Breast epithelium (tissue), 3 donors: ENCODE data around the gene FLAD1.

Experiments
- POLR2A ChIP-seq: fragments of 450-650 bp; IDR thresholded peaks from one replicate; pipeline ENCODE4 v1.6.1; 2016; ENCODE audit warnings: antibody characterized with exemption, mild to moderate bottlenecking, moderate library complexity
- POLR2AphosphoS5 ChIP-seq, 3 donors: sonication (generic); formaldehyde crosslinking; IDR thresholded peaks; one replicate each; pipeline ENCODE4 v1.6.1; 2017; ENCODE audit warnings: antibody characterized with exemption in 3 of 3
- TF ChIP-seq, protein P1 (sequence below), 3 donors: fragments of 450-650 bp; IDR thresholded peaks; one replicate each; pipeline ENCODE4 v1.5.1; 2016 to 2017; ENCODE audit warnings: antibody characterized with exemption in 3 of 3, mild to moderate bottlenecking in 3 of 3, moderate library complexity in 3 of 3

DNA sequence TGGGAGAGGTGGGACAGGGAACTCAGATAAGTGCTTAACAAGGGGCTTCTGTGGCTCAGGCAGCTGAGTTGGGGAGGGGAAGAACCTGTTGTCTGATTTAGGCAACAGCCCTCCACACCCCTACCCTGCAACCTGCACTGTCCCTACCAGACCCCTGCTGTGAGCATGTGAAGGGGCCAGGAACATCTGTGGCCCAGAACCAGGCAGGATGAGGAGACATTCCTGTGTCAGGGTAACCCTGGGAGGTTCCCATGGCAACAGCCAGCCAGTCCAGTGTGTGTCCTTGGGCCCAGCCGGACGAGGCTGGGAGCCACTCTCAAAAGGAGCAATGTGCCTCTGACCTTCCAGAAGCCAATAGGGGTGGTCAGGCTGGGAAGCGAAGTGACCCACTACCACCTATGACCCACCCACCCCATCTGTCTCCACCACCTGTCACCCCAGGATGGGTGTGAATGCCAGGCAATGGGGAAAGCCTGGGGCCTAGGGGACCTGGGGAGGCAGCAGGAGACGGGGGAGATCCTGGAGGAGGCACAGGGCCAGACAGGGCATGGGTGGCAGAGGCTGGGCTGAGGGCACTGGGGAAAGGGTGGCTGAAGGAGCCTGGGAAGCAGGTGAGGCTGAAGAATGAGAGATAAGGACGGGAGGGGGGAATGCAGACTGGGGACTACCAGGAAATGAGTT lies 41.7 kb upstream of the FLAD1 start:
- TF ChIP-seq, protein P1, sequence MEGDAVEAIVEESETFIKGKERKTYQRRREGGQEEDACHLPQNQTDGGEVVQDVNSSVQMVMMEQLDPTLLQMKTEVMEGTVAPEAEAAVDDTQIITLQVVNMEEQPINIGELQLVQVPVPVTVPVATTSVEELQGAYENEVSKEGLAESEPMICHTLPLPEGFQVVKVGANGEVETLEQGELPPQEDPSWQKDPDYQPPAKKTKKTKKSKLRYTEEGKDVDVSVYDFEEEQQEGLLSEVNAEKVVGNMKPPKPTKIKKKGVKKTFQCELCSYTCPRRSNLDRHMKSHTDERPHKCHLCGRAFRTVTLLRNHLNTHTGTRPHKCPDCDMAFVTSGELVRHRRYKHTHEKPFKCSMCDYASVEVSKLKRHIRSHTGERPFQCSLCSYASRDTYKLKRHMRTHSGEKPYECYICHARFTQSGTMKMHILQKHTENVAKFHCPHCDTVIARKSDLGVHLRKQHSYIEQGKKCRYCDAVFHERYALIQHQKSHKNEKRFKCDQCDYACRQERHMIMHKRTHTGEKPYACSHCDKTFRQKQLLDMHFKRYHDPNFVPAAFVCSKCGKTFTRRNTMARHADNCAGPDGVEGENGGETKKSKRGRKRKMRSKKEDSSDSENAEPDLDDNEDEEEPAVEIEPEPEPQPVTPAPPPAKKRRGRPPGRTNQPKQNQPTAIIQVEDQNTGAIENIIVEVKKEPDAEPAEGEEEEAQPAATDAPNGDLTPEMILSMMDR (IDR thresholded peaks at IDR 0.05) = no peak
- TF ChIP-seq POLR2A (no peak), POLR2AphosphoS5 (IDR thresholded peaks at IDR 0.05) (no peak)
